GM12872 (cell line): ENCODE measurements around the gene CPLANE2.

Source experiments
- TF ChIP-seq, protein P1 (sequence below): IDR thresholded peaks from 3 replicates; pipeline ENCODE4 v1.5.1; 2011; ENCODE audit warnings: low read depth, mild to moderate bottlenecking, low read length, moderate library complexity; ENCODE audit not compliant: insufficient read depth

Gene CPLANE2

DNA sequence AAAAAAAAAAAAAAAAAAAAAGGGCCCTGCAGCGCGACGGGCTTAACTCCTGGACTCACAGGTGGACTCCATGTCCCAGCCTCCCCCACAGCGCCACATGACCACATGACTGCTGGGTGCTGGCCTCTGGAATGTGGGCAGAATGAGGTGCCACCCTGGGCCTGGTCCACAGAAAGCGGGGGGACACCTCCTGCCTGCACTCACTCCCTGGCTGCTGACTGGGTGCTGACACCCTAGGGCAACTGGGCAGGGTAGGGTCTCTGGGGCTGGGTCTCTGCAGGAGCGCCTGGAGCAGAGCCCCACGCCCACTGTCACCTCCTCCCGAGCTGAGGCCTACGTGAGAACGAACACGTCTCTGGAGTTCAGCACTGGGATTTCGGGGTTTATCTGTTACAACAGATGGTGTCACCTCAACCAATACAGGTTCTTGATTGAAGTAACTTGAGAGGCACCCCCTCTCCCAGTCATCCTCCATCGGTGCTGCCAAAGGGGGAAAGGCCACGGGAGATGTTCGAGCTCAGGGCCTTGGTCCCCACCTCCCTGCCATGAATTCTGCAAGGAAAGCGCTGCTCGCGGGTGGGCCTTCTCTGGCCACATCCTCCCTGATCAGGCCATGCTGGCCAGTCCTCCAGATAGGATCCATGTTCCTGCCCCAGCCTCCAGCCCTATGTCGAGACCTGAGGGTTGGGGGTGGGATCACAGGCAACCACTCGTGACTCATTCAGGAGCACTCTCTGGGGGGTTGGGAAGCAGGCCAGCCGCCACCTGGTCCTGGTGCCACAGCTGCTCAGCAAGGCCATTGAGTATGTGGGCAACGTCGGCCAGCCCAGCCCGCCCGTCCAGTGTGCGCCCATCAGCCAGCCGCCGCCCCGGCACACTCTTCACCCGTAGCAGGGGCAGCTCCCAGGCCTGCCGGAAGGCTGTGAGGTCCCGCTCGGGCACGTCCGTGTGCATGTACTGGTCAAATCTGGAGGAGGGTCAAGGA lies 5.4 kb downstream of the CPLANE2 start:
- TF ChIP-seq, protein P1, sequence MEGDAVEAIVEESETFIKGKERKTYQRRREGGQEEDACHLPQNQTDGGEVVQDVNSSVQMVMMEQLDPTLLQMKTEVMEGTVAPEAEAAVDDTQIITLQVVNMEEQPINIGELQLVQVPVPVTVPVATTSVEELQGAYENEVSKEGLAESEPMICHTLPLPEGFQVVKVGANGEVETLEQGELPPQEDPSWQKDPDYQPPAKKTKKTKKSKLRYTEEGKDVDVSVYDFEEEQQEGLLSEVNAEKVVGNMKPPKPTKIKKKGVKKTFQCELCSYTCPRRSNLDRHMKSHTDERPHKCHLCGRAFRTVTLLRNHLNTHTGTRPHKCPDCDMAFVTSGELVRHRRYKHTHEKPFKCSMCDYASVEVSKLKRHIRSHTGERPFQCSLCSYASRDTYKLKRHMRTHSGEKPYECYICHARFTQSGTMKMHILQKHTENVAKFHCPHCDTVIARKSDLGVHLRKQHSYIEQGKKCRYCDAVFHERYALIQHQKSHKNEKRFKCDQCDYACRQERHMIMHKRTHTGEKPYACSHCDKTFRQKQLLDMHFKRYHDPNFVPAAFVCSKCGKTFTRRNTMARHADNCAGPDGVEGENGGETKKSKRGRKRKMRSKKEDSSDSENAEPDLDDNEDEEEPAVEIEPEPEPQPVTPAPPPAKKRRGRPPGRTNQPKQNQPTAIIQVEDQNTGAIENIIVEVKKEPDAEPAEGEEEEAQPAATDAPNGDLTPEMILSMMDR = no peak

DNA sequence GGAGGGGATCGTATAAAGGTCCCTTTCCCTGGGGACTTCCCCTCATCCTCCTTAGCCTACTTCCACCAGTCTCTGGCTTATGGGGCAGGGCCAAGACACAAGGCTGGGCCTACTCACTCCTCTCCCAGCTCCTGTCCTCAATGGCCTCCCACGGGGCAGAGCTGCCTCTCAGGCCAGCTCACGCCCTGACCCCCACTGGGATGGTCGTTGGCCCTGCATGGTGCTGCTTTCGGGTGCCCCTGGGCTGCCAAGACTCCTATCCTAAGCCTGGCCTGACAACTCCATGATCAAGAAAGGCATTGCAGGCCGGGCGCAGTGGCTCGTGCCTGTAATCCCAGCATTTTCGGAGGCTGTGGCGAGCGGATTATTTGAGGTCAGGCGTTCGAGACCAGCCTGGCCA lies 6.2 kb downstream of the CPLANE2 start:
- TF ChIP-seq, protein P1 = no peak

DNA sequence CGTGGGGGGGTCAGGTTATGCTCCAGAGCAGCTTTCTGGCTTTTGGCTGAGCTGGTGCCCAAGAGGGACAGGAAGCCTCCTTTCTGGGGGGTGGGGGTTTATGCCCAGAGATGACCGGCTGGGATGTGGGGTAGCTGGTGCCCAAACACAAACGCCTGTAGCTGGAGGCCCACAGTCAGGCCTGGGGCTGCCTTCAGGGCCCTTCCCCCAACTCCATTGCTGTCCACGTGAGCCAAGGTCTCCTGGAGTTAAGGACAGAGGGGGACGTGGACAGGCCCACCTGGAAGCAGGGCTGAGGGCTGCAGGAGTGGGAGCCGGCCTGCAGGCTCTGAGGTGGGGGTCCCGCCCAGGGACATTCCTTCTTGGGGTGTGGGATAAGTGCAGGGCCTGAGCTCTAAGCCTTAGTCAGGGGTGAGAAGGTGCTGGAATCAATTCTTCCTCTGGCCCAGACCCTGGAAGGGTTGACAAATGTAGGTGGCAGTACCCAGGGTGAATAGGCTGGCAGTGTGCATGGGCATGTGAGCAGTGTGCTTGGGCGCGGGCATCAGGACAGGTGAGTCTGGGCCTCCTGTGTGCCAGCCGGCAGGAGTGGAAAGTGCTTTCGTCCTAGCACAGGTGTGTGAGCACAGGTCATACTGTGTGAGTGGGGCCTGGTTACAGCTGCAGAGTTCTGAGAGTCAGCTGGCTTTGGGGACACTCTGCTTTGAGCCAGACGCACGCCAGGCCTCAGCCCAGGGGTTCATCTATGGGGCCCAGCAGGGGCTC lies 6.8 kb downstream of the CPLANE2 start:
- TF ChIP-seq, protein P1 = no peak

DNA sequence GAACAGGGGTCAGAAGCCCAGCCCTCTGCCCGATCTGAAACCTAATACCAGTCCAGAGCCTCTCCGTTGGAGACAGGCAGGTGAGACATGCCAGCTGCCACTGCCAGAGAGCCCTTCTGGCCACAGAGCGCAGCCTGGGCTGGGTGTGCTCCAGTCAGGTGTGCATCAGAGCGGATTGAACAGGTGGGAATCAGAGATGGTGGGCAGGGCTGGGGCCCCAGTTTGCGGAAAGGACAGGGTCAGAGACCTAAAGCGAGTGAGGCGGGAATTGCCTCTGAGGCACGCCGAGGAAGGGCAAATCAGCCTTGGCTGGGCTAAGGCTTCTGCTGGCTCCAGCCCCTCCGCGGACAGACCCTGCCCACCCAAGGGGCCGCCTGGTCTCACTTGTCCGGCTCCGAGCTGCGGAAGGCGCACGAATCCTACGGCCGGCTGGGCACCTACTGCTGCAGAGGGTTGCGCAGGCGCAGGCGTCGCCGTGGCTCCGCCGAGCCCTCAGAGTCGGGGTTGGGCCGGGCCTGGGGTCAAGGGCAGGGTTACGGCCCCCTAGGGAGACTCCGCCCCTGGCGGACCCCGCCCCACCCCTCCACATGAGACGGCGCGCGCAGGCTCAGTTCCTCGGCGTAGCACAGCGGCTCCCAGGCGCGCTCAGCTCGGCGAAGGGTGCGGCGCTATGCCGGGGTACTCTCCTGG lies 10.3 kb downstream of the CPLANE2 start:
- TF ChIP-seq, protein P1 = no peak

DNA sequence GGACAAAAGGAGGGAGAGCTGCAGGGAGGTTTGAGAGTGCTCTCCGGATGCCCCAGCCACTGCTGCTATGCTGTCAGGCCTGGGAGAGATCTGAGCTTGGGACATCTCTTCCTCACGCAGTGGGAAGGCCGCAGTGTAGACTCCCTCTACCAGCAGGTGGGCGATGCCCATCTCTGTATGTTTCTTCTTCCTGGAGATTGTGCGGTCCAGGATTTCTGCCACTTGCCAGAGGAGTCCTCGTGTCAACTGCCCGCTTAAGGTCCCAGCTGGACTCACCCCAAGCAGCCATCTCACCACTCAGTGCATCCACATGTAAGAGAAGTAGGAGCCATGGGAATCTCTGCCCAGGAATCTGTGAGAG lies 10.9 kb downstream of the CPLANE2 start:
- TF ChIP-seq, protein P1 = no peak

DNA sequence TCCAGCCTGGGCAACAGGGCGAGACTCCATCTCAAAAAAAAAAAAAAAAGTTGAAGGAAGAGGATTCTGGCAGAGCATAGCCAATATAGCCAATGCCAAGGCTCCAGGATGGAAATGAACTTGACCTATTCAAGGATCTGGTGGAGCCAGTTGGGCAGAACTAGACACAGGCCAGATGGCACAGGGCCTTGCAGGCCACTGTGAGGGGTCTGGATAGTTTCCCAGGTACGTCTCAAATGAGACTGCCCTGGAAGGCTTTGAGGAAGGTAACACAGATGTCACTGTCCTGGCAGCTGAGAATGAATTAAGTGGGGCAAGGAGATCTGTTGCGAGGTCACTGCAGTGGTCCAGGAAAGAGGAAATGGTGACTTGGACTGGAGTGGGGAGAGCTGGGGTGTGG lies 12.5 kb downstream of the CPLANE2 start:
- TF ChIP-seq, protein P1 = no peak

DNA sequence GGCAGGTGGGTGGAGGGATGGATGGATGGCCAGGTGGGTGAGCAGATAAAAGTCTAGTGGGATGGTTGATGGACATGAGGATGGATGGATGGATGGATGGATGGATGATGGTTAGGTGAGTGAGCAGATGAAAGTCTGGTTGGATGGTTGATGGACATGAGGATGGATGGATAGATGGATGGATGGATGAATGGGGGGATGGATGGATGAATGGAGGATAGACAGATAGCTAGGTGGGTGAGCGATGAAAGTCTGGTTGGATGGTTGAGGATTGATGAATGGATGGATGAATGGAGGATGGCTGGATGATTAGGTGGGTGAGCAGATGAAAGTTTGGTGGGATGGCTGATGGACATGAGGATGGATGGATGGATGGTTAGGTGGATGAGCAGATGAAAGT lies 15.5 kb downstream of the CPLANE2 start:
- TF ChIP-seq, protein P1 = no peak
